DMS53 treated with DMSO at 0.1 percent for 48 hours (cell line): Measurements from ENCODE around the gene SARS2.

Experiments
- DNase-seq: peaks from one replicate; lab custom pipeline; 2025; ENCODE audit not compliant: unreplicated experiment; lab: John Stamatoyannopoulos, UW

The SARS2 gene

DNA sequence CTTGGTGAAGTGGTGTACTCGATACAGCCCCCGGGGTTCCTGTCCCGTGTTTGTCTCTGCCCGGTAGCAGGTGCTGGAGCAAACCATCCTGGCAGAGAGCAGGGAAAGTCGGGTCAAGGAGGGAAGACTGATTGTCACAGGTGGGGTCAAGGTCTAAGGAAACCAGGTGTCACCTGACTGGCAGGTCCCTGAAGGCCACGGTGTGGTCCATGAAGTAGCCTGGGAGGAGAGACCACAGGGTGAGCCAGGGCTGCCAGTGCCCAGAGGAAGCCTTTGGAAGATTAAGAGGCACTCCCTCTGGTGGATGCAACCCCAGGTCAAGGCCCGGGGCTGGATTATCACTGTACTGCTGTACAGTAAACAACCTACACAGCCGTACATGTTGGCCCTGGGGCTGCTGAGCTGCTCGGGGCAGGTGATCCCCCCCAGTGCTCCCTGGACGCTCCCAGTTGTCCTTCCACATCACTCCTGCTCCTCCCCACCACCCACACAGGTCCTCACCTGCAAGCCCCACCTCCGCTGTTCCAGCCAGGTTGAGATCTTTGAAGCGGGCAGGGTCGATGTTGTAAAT, 12.6 kb downstream of the SARS2 start:
- no peak for DNase-seq

DNA sequence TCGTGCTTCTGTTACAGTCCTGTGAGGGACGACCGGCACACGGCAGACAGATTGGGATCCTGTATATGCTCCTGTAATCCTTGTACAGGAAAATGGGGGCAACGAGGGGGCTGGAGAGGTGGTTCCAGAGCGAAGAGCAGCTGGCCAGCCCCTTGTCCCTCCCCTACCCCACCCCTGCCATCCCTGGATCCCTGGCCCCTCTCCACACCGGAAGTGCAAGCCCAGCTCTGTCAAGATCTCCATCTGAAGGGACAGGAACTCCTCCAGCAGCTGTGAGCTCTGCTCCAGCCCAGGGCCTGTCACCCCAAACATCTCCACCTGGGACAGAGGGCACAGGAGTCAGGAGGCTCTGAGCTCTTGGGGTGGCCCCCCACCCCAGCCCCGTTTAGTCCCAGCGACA, 13.0 kb downstream of the SARS2 start:
- DNase-seq = no peak

DNA sequence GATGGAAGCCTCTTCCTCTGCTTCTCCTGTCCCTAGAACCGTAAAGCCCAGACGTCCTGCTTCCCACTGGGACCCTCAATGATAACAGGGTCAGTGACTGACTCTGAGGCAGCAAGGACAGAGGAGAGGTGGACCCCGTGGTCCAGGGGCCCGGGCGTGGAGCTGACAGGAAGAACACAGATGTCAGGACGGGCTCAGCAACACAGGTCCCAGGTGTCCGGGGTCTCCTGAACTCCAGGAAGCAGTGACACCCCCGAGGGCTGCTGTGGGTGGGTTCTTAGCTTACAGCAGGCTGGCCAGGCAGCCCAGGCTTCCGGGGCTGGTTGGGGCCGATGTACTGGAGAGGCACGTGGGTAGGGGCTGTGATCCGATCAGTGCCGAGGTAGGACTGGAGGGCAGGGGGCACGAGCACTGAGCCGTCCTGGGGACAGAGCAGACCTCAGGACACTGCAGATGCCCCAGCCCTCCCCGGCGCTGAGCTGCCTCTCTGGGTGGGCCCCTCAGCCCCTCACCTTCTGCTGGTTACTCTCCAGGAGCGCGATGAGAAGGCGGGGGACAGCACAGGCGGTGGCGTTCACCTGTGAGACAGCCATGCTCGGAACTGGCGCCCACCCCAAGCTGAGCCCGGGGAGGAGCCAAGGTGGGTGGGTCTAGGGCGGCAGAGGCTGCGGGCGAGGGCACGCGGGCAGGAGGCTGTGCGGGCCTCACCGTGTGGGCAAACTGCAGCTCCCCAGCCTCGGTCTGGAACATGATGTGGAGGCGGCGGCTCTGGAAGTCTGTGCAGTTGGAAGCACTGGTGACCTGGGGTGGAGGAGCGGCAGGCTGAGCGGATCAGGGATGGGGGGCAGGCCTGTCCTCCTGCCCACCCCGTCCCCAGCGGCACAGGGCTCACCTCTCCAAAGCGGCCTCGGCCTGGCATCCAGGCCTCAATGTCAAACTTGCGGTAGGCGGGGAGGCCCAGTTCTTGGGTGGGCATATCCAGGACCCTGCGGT, 14.9 kb downstream of the SARS2 start:
- no peak for DNase-seq

DNA sequence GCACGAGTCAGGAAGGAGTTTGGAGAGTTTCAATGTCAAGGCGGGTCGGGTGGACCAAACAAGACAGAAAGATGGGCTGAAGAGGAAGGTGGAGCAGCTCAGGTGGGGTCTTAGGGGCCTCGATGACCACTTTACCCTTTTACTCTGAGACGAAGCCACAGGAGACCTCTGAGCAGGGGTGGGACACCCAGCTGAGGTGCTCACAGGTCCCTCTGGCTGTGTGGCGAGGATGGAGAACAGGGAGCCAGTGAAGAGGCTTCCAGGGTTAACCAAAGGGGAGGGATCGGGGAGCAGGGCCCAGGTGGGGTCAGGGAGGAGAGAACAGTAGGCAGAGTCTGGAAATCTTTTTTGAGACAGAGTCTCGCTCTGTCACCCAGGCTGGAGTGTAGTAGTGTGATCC, 16.6 kb downstream of the SARS2 start:
- DNase-seq = no peak

DNA sequence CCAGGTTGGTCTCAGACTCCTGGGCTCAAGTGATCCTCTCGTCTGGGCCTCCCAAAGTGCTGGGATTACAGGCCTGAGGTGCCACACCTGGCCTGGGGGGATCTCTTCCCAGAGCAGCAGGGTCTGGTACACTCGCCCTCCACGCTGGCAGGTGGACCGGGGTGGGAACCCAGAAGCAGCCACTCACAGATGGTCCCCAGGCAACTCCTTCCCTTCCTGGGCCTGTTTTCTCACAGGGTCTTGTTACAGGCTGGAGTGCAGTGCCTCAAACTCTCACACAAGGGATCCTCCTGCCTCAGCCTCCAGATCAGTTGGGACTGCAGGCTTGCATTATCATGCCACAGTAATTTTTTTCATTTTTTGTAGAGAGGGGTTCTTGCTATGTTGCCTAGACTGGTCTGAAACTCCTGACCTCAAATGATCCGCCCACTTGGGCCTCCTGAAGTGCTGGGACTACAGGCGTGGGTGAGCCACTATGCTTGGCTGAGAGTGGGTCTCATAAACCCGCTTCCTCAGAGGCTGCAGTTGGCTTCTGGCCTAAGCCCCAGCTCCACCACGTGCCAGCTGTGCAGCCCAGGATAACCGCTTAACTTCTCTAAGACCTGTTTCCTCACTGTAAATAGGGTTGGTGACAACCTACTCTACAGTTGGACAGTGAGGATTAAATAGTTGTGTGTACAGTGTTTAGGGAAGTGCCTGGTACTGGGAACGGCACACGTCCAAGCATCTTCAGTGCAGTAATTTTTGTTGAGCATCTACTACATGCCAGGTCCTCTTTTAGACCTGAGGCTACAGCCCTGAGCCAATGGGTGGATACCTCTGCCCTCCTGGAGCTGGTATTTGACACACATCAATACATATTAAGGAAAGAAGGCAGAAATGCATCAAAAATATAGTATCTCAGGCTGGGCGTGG, 17.7 kb downstream of the SARS2 start:
- no peak for DNase-seq

DNA sequence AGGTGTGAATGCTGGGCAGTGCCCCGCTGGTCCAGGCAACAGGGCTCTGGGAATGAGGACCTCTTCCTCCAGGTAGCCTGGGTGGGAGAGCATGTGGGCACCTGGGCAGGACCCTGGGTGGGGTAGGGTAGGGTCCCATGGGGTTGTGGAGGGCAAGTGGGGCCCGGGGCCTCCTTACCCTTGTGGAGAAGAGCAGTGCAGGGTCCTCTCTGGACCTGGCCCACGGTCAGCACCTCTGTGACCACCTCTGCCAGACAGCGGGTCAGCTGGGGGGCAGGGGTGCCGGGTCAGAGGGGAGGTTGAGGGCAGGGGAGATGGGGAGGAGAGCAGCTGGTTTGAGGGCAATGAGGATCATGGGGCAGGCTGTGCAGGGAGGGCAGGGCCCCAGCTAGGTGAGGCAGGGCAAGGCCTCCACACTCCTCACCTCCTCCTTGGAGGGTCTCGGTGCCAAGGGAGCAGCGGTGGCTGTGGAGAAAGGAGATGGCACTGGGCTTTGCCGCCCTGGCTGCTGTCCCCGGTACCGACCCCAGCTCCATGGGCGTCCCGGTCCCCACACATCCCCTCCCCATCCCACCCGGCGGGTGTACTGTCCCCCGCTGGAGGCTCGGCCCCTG, 19.1 kb downstream of the SARS2 start:
- no peak for DNase-seq

DNA sequence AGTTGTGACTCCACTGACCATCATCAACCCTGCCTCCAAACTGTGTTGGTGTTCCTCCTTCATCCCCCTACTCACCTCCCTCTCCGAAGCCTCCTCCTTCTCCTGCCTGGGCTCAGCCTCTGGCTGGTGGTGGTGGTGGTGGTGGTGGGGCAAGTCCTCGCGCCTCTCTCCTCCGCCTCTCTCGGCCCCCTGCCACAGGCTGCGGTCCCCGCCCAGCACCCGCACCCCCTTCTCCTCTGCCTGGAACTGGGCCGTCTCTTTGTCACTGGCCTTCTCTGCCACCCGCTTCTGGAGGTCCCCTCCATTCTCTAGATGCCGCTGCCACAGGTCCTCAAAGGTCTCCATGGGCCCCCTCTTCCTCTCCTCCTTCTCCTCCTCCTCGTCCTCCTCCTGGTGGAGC, 20.1 kb downstream of the SARS2 start:
- DNase-seq = no peak

DNA sequence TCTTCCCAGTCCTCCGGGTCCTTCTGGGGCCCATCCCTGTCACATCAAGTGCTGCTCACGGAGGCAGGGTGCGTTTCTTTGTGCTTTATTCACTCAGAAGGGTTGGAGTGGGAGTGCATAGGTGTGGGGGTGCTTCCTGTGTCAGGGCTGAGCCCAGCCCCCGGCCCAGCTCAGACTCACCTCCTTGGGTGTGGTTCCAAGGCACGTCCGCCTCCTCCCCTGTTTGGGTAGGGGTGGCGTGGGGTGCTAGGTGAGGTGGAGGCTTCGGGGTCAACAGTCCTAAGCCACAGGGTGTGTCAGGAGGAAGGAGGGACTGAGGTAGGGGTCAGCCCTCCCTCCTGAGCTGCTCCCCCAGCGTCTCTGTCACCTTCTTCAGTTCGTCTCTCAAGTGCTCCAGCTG, 21.7 kb downstream of the SARS2 start:
- DNase-seq = no peak

DNA sequence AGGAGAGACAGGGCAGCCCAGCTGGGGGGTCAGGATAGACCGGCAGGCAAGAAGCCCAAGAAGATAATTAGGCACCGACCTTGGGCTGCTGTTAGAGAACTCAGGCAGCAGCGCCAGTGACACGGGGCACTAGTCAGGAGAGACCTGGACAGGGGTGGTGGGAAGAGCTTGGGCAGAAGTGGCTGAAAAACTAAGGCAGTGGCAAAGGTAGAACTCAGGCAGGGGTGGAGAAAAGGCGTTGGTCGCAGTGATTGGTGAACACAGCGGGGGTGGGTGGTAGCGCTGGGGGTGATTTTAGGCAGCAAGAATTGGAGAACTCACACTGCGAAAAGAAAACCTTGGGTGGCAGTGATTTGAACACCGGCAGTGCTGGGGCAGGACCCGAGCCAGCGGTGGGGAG, 22.9 kb downstream of the SARS2 start:
- no peak for DNase-seq

DNA sequence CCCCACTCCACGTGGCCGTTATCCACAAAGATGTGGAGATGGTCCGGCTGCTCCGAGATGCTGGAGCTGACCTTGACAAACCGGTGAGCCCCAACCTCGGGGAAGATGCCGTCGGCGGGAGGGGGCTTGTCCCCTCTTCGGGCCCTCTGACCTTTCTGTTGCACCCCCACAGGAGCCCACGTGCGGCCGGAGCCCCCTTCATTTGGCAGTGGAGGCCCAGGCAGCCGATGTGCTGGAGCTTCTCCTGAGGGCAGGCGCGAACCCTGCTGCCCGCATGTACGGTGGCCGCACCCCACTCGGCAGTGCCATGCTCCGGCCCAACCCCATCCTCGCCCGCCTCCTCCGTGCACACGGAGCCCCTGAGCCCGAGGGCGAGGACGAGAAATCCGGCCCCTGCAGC, 23.3 kb downstream of the SARS2 start:
- DNase-seq = no peak

DNA sequence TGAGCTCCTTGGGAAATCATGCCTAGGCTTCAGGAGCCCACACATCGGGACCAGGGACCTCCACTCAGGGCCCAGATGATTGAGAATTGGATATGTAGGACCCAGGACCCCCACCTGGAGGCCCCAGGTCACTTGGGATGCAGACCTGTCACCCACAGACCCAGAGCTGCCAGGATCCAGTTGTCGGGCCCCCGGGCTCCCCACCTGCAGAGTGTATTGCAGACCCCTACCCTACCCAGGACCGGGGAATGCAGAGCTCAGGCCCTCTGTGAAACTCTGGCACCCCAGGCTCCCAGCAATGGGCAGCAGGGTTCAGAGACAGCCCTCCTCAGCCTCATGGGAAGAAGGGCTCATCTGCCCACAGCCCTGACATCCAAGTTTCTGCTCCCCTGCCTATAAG, 24.9 kb downstream of the SARS2 start:
- no peak for DNase-seq

DNA sequence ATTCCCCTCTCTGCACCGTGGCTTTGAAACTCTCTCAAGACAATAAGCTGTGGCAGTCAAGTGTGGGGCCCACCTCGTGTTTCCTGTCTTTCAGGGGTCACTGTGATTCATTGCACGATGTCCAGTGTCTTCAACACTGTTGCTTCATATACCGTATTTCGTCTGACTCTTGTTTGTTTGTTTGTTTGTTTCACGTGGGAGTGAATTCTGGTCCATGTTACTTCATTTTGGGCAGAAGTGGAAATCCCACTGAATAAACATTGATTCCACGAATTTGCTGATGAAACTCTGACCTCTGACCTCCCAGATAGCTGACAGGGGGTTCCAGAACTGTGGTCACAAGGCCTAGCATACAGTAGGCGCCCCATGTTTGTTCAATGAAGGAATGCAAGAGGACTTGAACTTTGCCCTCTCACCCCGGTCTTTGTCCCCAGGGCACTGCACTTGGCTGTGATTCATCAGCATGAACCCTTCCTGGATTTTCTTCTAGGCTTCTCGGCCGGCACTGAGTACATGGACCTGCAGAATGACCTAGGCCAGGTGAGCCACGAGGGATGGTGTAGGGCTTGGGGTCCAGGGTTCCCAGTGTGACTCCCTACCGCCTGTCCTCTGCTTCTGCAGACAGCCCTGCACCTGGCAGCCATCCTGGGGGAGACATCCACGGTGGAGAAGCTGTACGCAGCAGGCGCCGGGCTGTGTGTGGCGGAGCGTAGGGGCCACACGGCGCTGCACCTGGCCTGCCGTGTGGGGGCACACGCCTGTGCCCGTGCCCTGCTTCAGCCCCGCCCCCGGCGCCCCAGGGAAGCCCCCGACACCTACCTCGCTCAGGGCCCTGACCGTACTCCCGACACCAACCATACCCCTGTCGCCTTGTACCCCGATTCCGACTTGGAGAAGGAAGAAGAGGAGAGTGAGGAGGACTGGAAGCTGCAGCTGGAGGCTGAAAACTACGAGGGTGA, 25.7 kb downstream of the SARS2 start:
- no peak for DNase-seq

DNA sequence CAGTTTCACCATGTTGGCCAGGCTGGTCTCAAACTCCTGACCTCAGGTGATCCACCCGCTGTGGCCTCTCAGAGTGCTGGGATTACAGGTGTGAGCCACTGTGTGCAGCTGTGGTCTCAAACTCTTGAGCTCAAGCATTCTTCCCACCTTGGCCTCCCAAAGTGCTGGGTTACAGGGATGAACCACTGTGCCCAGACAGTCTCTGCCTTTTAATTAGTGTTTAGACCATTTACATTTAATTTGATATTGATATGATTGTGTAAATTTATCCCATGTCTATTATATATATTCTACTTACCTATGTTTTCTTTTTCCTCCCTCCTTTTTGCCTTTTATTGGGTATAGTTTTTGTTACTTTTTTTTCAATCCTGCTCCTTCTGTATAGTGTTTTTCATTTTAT, 28.9 kb downstream of the SARS2 start:
- no peak for DNase-seq

DNA sequence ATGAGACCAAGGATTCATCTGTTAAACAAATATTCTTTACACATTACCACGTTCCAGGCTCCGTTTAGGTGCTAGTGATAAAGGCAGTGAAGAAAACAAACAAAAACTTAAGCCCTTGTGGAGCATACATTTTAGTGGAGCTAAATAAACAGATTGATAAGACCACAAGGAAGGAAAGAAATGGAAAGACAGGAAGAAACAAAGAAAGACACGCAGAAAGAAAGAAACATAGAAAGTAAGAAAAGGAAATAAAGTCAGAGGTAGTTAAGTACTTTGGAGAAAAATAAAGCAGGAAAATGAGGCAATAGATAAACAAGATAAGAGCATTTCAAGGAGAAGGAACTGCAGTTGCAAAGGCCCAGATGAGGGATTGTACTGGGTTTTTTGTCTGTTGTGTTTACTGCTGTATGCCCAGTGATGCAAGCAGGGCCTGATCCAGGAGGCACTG, 29.8 kb downstream of the SARS2 start:
- DNase-seq = no peak

DNA sequence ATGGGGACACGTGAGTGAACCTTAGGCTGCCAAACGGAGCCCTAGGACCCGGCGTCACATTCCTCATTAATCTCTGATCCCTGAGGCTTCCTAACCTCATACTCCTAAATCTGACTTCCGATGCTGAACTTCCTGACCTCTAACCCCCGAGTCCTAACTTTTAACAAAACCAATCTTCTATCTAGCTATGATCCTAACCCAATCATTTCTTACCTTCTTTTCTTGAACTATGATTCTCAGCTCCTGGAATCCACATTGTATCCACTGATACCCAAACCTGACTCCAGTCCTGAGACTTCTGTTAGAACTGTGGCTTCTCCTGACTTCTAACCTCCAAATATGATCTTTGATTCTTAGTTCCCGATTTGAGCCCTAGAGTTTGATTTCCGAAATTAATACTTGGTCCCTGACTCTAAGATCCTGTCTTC, 30.3 kb downstream of the SARS2 start:
- DNase-seq = peak; percentile 56

DNA sequence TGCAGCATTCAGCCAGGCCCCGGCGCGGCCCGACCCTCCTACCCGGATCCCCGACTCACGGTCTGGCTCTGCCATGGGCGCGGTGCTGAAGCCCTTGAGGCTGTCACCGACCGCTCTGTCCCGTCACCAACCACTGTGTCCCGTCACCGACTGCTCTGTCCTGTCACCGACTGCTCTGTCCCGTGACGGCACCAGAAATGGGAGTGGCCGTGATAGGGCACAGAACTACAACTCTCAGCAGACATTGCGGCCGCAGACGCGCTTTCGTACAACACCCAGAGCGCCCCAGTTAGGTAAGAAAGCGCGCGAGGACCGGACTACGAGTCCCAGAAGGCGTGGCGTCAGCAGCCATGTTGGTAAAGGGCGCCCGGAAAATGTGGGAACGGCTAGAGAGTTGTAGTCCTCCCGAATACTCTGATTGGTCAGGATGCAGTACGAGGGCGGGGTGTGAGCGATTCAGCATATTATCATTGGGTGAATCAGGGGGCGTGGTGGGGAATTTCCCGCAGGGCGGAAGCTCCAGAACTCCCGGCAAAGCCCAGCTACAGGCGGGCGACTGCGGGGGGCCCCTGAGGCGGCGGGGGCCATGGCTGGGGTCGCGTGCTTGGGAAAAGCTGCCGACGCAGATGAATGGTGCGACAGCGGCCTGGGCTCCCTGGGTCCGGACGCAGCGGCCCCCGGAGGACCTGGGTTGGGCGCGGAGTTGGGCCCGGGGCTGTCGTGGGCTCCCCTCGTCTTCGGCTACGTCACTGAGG, 30.9 kb downstream of the SARS2 start, which contains the start of the genes NFKBIB and SIRT2:
NFKBIB (plus strand) TSS at position 523 of the 755 bp plus-strand sequence; CDS start at position 587, 64 bp downstream.
SIRT2 (minus strand) TSS at position 172 of the 755 bp plus-strand sequence; CDS start at position 75, 97 bp downstream.
- DNase-seq = peak; percentile 100

DNA sequence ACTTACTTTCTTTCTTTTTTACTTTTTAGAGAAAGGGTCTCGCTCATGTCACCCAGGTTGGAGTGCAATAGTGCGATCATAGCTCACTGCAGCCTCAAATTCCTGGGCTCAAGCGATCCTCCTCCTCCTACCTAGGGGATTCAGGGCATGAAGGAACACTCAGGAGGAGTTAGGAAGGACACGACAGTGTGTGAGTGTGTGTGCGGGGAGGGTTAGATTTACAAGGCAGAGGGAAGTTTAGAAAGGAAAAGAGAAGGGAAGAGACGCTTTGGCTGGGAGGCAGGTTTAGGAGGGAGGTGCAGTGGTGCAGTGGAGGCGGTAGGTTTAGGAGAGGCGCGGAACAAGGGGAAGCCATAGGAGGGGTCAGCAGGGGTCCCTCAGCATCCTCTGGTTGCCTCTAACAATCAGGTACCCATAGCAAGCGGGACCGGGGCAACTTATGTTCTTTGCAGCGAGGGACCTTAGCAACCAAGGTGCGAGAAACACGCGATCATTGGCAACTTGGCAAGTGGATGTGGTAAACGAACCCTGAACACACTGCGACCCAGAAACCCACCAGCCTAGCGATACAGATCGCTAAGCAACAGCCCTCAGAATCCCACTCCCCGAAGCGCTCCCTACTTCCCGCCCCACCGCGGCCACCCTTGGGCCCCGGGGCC, 31.6 kb downstream of the SARS2 start:
- no peak for DNase-seq

DNA sequence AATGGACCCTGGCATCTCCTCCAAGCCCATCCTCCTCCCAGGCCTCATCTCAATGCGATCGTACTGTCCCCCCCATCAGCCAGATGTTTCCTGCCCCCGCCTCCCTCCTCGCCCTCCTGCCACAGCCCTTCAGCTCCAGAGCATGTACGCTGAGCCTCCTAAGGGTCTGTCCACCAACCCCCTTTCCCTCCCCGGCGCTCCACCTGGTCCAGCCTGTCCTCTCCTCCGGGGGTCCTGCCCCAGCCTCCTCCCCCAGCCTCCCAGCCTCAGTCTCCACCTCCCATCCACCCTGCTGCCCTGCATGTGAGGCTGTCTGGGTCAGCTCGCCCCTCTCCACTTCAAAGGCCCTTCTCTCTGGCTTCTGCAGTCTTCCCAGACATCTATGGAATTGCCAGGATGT, 35.6 kb downstream of the SARS2 start:
- DNase-seq = no peak
